Activated gamma-delta T cell (primary cell): ENCODE measurements around the gene IL1R1.
"Not testable (repeated sequence)": the region's sequence is repeated elsewhere in the genome, so short reads cannot be mapped to it uniquely, and the experiment has no call there.

Experiments used
- DNase-seq: peaks from one replicate; lab custom pipeline; 2025; lab: John Stamatoyannopoulos, UW
- total RNA-seq, 2 donors: gene quantifications; one replicate each; lab custom pipeline; 2026; lab: John Stamatoyannopoulos, UW

The IL1R1 gene
- 4.7 to 18.5 reads per million in 2 donors for total RNA-seq

GRCh38 chr2:102141970-102142828, at the start of gene IL1R1:
TSS of gene IL1R1 (plus strand) at chr2:102142746. CDS start at chr2:102157725, 14,979 bp downstream.
- no peak for DNase-seq

GRCh38 chr2:102093662-102094061, 48.9 kb upstream of the IL1R1 start:
- DNase-seq, result no peak

DNA sequence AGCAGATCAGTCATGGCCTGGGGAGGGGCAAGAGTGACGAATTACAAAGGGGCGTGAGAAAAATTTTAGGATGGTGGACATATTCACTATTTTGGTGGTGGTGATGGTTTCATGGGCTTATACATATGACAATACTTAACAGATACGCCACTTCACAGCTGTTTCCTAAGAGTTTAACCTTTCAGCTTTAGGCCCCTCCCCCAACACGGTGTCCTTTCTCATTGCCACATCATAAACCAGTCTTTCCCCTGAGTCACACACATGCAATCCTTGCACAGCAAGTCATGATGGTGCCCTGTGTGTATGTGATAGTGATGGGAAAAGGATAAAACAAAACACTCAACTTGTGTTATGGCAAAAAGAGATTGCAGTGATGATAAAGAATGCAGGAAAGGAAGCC, 47.6 kb upstream of the IL1R1 start:
- no peak for DNase-seq

GRCh38 chr2:102096103-102096502, 46.4 kb upstream of the IL1R1 start:
- no peak for DNase-seq

GRCh38 chr2:102098756-102099155, 43.8 kb upstream of the IL1R1 start:
- no peak for DNase-seq

DNA sequence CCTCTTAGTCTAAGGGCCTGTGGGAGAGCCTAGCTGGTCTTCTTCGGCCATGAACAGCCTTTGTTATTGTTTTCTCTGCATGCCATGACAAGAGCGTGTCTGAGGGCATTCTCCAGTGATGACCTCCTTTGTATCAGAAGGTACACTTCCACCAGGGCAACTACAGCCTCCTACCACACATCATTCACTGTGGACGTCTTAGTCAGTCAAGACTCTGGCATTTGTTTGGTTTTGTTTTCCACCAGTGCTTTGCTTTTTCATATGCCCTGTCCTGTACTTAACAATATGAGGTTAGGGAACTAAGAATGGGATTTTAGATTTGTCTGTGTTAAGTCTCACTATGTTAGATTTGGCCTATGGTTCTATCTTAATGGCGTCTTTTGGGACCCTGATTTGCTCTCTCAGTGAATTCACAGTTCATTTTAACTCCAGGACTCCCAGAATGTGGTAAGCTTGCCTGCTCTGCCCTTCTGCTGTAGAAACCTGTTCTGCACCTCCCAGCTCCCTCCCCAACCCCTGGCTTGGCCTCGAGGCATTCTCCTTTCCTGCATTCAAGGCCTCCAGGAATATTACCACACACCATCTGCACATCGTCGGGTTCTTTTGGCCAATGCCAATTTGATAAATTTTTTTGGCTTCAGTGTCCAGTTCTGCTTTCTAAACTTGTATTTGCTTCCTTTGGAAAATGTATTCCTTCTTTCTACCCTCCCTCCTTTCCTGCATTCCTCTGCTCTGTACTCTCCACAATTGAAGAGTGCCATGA, 42.8 kb upstream of the IL1R1 start:
- DNase-seq, result no peak

GRCh38 chr2:102100371-102101096, 42.0 kb upstream of the IL1R1 start:
- DNase-seq, result no peak

GRCh38 chr2:102101097-102101848, 41.3 kb upstream of the IL1R1 start:
- DNase-seq, result no peak

- DNase-seq, result no peak
Measured at GRCh38 chr2:102101849-102102635, 40.5 kb upstream of the IL1R1 start.

- not testable (repeated sequence) for DNase-seq
Measured at GRCh38 chr2:102102636-102102948, 40.0 kb upstream of the IL1R1 start.

- DNase-seq, result no peak
Measured at GRCh38 chr2:102103284-102103683, 39.3 kb upstream of the IL1R1 start.

DNA sequence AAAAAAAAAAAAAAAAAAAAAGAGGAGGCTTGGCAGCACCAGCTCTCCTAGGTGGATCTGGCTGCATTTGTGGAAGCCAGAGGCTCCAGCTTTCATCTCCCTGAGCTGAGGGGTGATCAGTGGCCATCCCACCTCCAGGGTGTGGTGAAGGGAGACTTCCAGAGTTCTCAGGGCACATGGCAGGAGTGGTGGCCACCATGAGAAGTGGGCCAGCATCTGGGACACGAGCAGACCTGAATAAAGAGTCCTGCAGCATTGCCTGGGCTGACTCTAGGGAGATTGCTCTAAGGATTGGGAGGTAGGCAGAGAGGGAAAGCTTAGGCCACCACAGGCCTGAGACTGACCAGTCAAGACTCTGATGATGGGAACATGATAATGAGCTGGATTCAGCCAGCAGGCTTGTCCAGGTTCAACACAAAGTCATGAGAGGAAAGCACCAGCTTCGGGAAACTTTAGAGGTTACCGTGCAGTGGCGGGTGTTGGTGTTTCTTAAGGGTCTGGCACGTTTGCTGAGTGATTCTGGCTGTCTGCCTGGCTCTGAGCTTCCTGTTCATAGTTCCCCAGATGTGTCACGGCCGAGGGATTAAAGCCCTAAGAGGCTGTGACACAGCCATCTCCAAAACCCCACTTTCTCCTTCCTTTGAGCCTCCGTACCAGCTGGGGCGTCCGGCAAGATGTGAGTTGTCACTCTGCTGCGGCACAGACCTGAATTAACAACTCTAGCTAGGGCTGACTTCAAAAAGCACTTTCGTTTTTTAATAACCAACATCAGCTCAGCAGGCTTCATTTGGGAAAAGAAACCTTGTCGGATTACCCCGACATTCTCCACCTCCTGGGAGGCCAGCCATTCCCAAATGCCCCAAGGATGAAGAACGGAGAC, 38.3 kb upstream of the IL1R1 start:
- no peak for DNase-seq

GRCh38 chr2:102106133-102106556, 36.4 kb upstream of the IL1R1 start:
- DNase-seq, result no peak

- not testable (repeated sequence) for DNase-seq
Measured at GRCh38 chr2:102106813-102107740, 35.5 kb upstream of the IL1R1 start.

GRCh38 chr2:102107741-102108070, 34.8 kb upstream of the IL1R1 start:
- no peak for DNase-seq

GRCh38 chr2:102109016-102109415, 33.5 kb upstream of the IL1R1 start:
- no peak for DNase-seq

GRCh38 chr2:102110171-102110570, 32.4 kb upstream of the IL1R1 start:
- no peak for DNase-seq

DNA sequence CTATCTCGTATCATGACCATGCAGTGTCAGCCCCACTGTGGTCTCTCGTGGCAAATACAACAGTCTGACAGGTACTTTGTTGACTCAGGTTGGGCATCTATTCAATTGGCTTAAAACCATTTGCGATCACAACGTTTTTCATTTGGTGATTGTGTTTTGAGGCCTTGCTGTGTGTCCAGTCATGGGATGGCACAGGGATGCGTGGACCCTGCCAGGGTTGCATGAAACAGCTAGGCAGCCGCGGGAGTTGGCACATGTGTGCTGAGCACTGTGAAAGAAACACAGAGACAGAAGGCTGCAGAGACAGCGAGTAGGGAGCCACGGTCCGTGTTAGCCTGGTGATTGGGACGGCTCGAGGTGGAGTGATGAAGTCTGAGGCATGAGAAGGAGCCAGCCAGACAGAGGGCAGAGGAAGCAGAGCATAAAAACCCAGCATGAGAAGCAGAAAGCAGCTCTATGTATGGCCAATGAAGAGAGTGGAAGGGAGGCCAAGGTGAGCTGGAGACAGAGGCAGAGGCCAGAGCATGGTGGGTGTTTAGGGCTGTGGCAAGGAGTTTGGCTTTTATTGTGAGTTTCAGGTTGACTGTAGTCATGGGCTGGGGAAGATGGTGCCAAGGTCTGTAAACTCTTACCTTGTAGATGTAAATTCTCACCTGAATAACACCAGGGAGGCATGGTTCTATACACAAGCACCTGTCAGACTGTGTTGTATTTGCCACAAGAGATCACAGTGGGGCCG, 31.8 kb upstream of the IL1R1 start:
- DNase-seq, result no peak
